ENCODE results near the gene BRINP2. TPM values are rescaled to one million over a fixed set of nuclear protein-coding genes. Genes with fewer than 3 reads are reported as not detected.

Gene BRINP2
- total and polyA plus RNA-seq, 4 donors, result 0.05 to 0.75 (median 0.36) TPM

GRCh38 chr1:177300431-177300830, 129.7 kb downstream of the BRINP2 start:
- Histone ChIP-seq H3K27ac (ENCODE audit: low read depth in 1 of 2, low read length in 2 of 2) (no peak overlapping the region), H3K27me3 (ENCODE audit: control insufficient read depth in 4 of 4, insufficient read depth in 4 of 4, low read length in 3 of 4) (no peaks in the 10 kb centered on the region), H3K9me3 (ENCODE audit: control insufficient read depth in 4 of 4, low read length in 3 of 4) (no peaks in the 10 kb centered on the region), H3K4me1 (ENCODE audit: control insufficient read depth in 4 of 4, insufficient read depth in 4 of 4, low read length in 3 of 4) (no peaks in the 10 kb centered on the region), H3K4me3 (ENCODE audit: low read depth in 1 of 3, low read length in 3 of 3) (no peak overlapping the region), H3K36me3 (ENCODE audit: control insufficient read depth in 4 of 4, insufficient read depth in 3 of 4, low read depth in 1 of 4, low read length in 3 of 4) (no peaks in the 10 kb centered on the region), H3K9ac (ENCODE audit: low read depth in 1 of 2, low read length in 2 of 2) (no peak overlapping the region)
- TF ChIP-seq SP1 (IDR thresholded peaks at IDR 0.05) (no peak), TAF1 (conservative IDR thresholded peaks at IDR 0.05) (no peak), CTCF (IDR thresholded peaks at IDR 0.05; ENCODE audit: low read depth, low read length, missing input control) (no peak), ZBTB33 (IDR thresholded peaks at IDR 0.05) (no peak), NR2F2 (IDR thresholded peaks at IDR 0.05) (no peak), ATF3 (IDR thresholded peaks at IDR 0.05) (no peak), FOXA2 (IDR thresholded peaks at IDR 0.05) (no peak), EGR1 (IDR thresholded peaks at IDR 0.05; ENCODE audit: low read depth in 2 of 2) (no peak), HNF4A (conservative IDR thresholded peaks at IDR 0.05) (no peak), RAD21 (IDR thresholded peaks at IDR 0.05) (no peak), FOXA1 (IDR thresholded peaks at IDR 0.05) (no peak), MAX (IDR thresholded peaks at IDR 0.05) (no peak)
- DNase-seq (ENCODE audit: low spot score), result no peak
- 94% methylated on average over 1 of the region's 1 CpG for WGBS

GRCh38 chr1:177301425-177302124, 130.8 kb downstream of the BRINP2 start:
- no peaks in the 10 kb centered on the region for H3K36me3 ChIP-seq (ENCODE audit: control insufficient read depth in 4 of 4, insufficient read depth in 3 of 4, low read depth in 1 of 4, low read length in 3 of 4)
- WGBS, result 27% methylated on average over 1 of the region's 1 CpG
- TF ChIP-seq TAF1 (conservative IDR thresholded peaks at IDR 0.05) (no peak), FOXA1 (IDR thresholded peaks at IDR 0.05) (no peak), RXRA (IDR thresholded peaks at IDR 0.05) (no peak), HNF4G (IDR thresholded peaks at IDR 0.05) (no peak), REST (IDR thresholded peaks at IDR 0.05) (no peak), YY1 (IDR thresholded peaks at IDR 0.05) (no peak)
- H3K4me3 ChIP-seq (ENCODE audit: low read depth in 1 of 3, low read length in 3 of 3), result no peak overlapping the region
- no peak overlapping the region for H3K9ac ChIP-seq (ENCODE audit: low read depth in 1 of 2, low read length in 2 of 2)
- H3K4me1 ChIP-seq (ENCODE audit: control insufficient read depth in 4 of 4, insufficient read depth in 4 of 4, low read length in 3 of 4), result no peaks in the 10 kb centered on the region
- no peak overlapping the region for H3K27ac ChIP-seq (ENCODE audit: low read depth in 1 of 2, low read length in 2 of 2)
- H3K9me3 ChIP-seq (ENCODE audit: control insufficient read depth in 4 of 4, low read length in 3 of 4), result no peaks in the 10 kb centered on the region
- no peak for DNase-seq (ENCODE audit: low spot score)
- no peaks in the 10 kb centered on the region for H3K27me3 ChIP-seq (ENCODE audit: control insufficient read depth in 4 of 4, insufficient read depth in 4 of 4, low read length in 3 of 4)
